ENCODE data around the gene CHID1. TPM values are rescaled to one million over a fixed set of nuclear protein-coding genes. Genes with fewer than 3 reads are reported as not detected.
A peak's percentile ranks its signal among the peaks of the same experiment; 100 is the strongest.

Gene CHID1
- total and polyA plus RNA-seq, 9 of the 15 experiments (the other 6 are each of a cell fraction or from before 2014, with no cell fraction given): 15.1 to 108 (median 39.8) TPM

DNA sequence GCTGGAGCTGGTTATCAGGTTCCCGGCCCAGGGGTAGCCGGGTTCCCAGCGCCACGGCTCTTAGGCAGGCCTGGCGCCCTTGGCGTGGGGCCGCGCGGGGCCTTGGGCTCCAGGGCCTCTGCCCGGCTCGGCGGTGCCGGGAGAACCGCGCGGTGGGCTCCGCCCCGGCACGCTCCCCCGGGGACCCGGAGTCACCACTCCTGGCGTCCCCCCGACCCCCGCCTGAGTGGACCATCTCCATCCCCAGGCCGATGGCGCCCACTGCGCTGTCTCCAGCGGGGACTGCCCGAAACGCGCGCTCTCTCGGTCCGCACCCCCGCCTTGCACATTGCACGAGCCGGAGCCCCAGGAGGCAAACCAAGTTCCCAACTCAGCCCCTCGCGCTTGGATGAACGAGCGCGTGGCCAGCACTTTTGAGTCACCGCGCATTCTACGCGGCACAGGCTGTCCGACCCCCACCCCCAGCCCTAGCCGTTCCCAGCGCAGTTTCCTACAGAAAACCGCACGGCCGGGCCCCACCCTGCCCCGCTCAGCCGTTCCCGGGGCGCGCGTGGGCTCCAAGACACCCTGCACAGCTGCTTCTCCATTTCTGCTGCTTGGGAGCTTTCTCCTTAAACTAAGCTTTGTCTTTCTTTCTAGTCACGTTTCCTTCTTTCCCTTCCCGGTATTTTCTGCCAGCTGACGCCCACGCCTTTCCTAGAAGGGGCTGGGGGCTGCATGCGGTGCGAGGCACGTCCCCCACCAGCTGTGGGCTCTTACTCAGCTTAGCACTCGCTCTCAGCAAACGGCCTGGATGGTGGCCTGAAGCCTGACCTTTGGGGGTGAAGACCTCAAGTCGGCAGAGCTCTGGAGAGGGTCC lies 650 bp upstream of the CHID1 start (continued):
- TF ChIP-seq TCFL5 (CRISPR knock-in tag; conservative IDR thresholded peaks at IDR 0.05): no peak
- TF ChIP-seq NR3C1 (CRISPR knock-in tag; IDR thresholded peaks at IDR 0.05): peak; percentile 72
- TF ChIP-seq RBM14 (IDR thresholded peaks at IDR 0.05; ENCODE audit: borderline replicate concordance, insufficient read depth, low read depth, low read length): no peak
- no peak for TF ChIP-seq GATAD2B (IDR thresholded peaks at IDR 0.05; ENCODE audit: borderline replicate concordance)
- TF ChIP-seq, protein P1, sequence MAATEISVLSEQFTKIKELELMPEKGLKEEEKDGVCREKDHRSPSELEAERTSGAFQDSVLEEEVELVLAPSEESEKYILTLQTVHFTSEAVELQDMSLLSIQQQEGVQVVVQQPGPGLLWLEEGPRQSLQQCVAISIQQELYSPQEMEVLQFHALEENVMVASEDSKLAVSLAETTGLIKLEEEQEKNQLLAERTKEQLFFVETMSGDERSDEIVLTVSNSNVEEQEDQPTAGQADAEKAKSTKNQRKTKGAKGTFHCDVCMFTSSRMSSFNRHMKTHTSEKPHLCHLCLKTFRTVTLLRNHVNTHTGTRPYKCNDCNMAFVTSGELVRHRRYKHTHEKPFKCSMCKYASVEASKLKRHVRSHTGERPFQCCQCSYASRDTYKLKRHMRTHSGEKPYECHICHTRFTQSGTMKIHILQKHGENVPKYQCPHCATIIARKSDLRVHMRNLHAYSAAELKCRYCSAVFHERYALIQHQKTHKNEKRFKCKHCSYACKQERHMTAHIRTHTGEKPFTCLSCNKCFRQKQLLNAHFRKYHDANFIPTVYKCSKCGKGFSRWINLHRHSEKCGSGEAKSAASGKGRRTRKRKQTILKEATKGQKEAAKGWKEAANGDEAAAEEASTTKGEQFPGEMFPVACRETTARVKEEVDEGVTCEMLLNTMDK (IDR thresholded peaks at IDR 0.05; ENCODE audit: borderline replicate concordance, insufficient read depth, low read depth, low read length, poor library complexity, severe bottlenecking): peak; percentile 16
- TF ChIP-seq, protein P2, sequence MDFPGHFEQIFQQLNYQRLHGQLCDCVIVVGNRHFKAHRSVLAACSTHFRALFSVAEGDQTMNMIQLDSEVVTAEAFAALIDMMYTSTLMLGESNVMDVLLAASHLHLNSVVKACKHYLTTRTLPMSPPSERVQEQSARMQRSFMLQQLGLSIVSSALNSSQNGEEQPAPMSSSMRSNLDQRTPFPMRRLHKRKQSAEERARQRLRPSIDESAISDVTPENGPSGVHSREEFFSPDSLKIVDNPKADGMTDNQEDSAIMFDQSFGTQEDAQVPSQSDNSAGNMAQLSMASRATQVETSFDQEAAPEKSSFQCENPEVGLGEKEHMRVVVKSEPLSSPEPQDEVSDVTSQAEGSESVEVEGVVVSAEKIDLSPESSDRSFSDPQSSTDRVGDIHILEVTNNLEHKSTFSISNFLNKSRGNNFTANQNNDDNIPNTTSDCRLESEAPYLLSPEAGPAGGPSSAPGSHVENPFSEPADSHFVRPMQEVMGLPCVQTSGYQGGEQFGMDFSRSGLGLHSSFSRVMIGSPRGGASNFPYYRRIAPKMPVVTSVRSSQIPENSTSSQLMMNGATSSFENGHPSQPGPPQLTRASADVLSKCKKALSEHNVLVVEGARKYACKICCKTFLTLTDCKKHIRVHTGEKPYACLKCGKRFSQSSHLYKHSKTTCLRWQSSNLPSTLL (IDR thresholded peaks at IDR 0.05): no peak
- TF ChIP-seq, protein P3, sequence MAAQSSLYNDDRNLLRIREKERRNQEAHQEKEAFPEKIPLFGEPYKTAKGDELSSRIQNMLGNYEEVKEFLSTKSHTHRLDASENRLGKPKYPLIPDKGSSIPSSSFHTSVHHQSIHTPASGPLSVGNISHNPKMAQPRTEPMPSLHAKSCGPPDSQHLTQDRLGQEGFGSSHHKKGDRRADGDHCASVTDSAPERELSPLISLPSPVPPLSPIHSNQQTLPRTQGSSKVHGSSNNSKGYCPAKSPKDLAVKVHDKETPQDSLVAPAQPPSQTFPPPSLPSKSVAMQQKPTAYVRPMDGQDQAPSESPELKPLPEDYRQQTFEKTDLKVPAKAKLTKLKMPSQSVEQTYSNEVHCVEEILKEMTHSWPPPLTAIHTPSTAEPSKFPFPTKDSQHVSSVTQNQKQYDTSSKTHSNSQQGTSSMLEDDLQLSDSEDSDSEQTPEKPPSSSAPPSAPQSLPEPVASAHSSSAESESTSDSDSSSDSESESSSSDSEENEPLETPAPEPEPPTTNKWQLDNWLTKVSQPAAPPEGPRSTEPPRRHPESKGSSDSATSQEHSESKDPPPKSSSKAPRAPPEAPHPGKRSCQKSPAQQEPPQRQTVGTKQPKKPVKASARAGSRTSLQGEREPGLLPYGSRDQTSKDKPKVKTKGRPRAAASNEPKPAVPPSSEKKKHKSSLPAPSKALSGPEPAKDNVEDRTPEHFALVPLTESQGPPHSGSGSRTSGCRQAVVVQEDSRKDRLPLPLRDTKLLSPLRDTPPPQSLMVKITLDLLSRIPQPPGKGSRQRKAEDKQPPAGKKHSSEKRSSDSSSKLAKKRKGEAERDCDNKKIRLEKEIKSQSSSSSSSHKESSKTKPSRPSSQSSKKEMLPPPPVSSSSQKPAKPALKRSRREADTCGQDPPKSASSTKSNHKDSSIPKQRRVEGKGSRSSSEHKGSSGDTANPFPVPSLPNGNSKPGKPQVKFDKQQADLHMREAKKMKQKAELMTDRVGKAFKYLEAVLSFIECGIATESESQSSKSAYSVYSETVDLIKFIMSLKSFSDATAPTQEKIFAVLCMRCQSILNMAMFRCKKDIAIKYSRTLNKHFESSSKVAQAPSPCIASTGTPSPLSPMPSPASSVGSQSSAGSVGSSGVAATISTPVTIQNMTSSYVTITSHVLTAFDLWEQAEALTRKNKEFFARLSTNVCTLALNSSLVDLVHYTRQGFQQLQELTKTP (IDR thresholded peaks at IDR 0.05; ENCODE audit: low read depth in 1 of 2, partially characterized antibody in 2 of 2): no peak
- TF ChIP-seq, protein P4, sequence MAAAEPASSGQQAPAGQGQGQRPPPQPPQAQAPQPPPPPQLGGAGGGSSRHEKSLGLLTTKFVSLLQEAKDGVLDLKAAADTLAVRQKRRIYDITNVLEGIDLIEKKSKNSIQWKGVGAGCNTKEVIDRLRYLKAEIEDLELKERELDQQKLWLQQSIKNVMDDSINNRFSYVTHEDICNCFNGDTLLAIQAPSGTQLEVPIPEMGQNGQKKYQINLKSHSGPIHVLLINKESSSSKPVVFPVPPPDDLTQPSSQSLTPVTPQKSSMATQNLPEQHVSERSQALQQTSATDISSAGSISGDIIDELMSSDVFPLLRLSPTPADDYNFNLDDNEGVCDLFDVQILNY (CRISPR knock-in tag; IDR thresholded peaks at IDR 0.05): no peak
- TF ChIP-seq ZNF212 (CRISPR knock-in tag; IDR thresholded peaks at IDR 0.05): no peak
- TF ChIP-seq, protein P5, sequence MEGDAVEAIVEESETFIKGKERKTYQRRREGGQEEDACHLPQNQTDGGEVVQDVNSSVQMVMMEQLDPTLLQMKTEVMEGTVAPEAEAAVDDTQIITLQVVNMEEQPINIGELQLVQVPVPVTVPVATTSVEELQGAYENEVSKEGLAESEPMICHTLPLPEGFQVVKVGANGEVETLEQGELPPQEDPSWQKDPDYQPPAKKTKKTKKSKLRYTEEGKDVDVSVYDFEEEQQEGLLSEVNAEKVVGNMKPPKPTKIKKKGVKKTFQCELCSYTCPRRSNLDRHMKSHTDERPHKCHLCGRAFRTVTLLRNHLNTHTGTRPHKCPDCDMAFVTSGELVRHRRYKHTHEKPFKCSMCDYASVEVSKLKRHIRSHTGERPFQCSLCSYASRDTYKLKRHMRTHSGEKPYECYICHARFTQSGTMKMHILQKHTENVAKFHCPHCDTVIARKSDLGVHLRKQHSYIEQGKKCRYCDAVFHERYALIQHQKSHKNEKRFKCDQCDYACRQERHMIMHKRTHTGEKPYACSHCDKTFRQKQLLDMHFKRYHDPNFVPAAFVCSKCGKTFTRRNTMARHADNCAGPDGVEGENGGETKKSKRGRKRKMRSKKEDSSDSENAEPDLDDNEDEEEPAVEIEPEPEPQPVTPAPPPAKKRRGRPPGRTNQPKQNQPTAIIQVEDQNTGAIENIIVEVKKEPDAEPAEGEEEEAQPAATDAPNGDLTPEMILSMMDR (IDR thresholded peaks at IDR 0.05 in 2 of 3, conservative IDR thresholded peaks at IDR 0.05 in 1 of 3; ENCODE audit: insufficient read depth in 2 of 3, low read depth in 1 of 3, low read length in 3 of 3): no peak
- no peak for TF ChIP-seq SNIP1 (IDR thresholded peaks at IDR 0.05; ENCODE audit: low read depth)
